ENCODE results near the gene CA12. TPM values are rescaled to one million over a fixed set of nuclear protein-coding genes. Genes with fewer than 3 reads are reported as not detected.

CA12 gene
- total RNA-seq, 2 donors from 2014 or later: 8.1 to 26.8 TPM

DNA sequence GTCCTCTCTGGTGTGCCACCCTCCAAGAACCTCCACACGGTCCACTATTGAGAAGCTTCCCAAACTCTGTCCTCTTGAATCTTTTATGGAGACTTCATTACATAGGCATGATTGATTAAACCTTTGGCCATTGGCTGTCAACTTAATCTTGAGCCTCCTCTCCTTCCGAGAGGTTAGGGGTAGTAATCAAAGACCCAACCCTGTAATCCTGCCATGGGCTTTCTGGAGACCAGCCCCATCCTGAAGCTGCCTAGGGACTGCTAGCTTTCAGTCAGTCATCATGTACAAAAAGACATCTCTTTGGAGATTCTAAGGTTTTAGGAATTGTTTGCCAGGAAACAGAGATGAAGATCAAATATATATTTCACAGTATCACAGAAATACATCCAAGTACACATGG lies 67.2 kb downstream of the CA12 start:
- H3K4me3 ChIP-seq: no peak overlapping the region
- no peak overlapping the region for H3K27ac ChIP-seq
- H3K27me3 ChIP-seq (replicated peaks; ENCODE audit: insufficient read depth): no peaks in the 10 kb centered on the region
- no peaks in the 10 kb centered on the region for H3K36me3 ChIP-seq
- no peaks in the 10 kb centered on the region for H3K4me1 ChIP-seq (ENCODE audit: control insufficient read depth in 1 of 2, low read depth in 2 of 2)
- ATAC-seq (ENCODE audit: insufficient number of reproducible peaks, low FRiP score, low read depth): no peak
- H3K9me3 ChIP-seq: no peaks in the 10 kb centered on the region
- no peak for DNase-seq (ENCODE audit: low spot score)
- TF ChIP-seq, protein P1, sequence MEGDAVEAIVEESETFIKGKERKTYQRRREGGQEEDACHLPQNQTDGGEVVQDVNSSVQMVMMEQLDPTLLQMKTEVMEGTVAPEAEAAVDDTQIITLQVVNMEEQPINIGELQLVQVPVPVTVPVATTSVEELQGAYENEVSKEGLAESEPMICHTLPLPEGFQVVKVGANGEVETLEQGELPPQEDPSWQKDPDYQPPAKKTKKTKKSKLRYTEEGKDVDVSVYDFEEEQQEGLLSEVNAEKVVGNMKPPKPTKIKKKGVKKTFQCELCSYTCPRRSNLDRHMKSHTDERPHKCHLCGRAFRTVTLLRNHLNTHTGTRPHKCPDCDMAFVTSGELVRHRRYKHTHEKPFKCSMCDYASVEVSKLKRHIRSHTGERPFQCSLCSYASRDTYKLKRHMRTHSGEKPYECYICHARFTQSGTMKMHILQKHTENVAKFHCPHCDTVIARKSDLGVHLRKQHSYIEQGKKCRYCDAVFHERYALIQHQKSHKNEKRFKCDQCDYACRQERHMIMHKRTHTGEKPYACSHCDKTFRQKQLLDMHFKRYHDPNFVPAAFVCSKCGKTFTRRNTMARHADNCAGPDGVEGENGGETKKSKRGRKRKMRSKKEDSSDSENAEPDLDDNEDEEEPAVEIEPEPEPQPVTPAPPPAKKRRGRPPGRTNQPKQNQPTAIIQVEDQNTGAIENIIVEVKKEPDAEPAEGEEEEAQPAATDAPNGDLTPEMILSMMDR (IDR thresholded peaks at IDR 0.05): no peak

DNA sequence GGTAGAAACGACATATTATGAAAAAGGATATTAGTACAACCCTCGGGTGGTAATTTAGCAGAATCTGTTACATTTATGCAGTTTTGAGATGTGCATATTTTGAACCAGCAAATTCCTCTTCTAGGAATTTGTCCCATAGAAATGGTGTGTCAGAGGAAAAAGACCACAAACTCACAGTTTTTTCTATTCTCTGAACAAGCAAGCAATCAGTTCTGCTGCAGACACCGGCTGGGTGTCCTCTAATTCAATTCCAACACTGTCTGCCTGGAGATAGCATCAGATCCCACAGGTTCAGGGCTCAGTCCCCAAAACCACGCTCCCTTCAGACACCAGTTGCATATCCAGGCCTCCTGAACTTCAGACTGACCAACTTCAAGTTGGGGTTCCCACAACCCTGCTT lies 67.8 kb downstream of the CA12 start:
- H3K36me3 ChIP-seq: no peaks in the 10 kb centered on the region
- no peaks in the 10 kb centered on the region for H3K9me3 ChIP-seq
- ATAC-seq (ENCODE audit: insufficient number of reproducible peaks, low FRiP score, low read depth): no peak
- H3K27me3 ChIP-seq (replicated peaks; ENCODE audit: insufficient read depth): no peaks in the 10 kb centered on the region
- no peak overlapping the region for H3K27ac ChIP-seq
- DNase-seq (ENCODE audit: low spot score): no peak
- TF ChIP-seq, protein P1 (IDR thresholded peaks at IDR 0.05): no peak
- no peak overlapping the region for H3K4me3 ChIP-seq
- no peaks in the 10 kb centered on the region for H3K4me1 ChIP-seq (ENCODE audit: control insufficient read depth in 1 of 2, low read depth in 2 of 2)

DNA sequence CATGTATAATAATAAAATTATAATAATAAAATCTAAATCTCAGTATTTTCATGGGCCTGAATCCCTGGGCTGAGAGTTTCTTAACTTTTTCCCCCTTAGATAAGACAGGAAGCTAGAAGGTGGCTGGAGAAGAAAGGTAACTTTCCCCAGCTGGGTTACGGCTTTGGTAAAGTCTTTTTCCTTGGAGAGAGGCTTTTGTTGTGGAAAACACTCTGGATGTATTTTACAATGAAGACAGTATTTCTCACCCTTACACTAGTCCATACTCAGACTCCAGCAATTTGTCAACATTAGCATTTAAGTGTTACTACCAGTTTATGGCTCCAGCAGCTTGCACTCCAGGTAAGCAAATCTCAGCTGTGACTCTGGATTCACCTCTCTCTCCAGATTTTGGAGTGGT lies 69.4 kb downstream of the CA12 start:
- Histone ChIP-seq H3K9me3 (no peaks in the 10 kb centered on the region), H3K27me3 (replicated peaks; ENCODE audit: insufficient read depth) (no peaks in the 10 kb centered on the region), H3K36me3 (no peaks in the 10 kb centered on the region), H3K4me3 (no peak overlapping the region), H3K27ac (no peak overlapping the region), H3K4me1 (ENCODE audit: control insufficient read depth in 1 of 2, low read depth in 2 of 2) (no peaks in the 10 kb centered on the region)
- ATAC-seq (ENCODE audit: insufficient number of reproducible peaks, low FRiP score, low read depth) (no peak), DNase-seq (ENCODE audit: low spot score) (no peak)
- TF ChIP-seq, protein P1 (IDR thresholded peaks at IDR 0.05): no peak

DNA sequence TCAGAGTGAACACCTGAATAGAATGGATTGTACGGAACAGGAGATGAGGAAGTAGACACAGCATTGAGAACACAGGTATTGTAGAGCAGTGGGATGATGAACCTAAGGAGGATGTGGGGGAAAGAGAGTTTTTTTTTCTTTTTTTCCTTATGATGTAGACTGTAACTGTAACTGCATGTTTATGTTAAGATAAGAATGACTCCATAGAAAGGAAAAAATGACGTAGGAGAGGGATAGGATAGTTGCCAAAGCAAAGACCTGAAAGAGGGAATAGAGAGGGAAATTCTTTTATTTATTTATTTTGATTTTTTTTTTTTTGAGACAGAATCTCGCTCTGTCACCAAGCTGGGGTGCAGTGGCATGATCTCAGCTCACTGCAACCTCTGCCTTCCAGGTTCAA lies 71.0 kb downstream of the CA12 start:
- TF ChIP-seq, protein P1 (IDR thresholded peaks at IDR 0.05): no peak
- no peak for ATAC-seq (ENCODE audit: insufficient number of reproducible peaks, low FRiP score, low read depth)
- Histone ChIP-seq H3K4me1 (ENCODE audit: control insufficient read depth in 1 of 2, low read depth in 2 of 2) (no peaks in the 10 kb centered on the region), H3K27me3 (replicated peaks; ENCODE audit: insufficient read depth) (no peaks in the 10 kb centered on the region), H3K9me3 (no peaks in the 10 kb centered on the region), H3K27ac (no peak overlapping the region), H3K36me3 (peaks cover 4% of the 10 kb centered on the region), H3K4me3 (no peak overlapping the region)
- no peak for DNase-seq (ENCODE audit: low spot score)

DNA sequence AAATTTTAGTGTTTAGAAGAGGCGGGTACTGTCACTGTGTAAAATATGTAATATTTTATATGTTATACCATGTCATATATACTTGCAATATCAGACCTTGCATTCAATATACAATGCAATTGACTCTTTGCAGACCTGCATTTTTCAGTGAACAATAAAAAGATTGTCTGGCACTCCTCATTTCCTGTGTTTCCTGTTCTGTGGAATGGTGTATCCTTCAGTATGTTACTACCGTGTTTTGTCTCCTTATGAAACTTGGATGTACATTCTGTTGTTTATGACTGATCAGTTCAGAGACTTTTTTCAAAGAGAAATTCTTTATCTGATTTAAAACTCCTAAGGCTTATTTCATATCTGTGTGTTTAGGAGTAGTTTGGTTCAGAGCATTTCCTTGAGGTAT lies 72.7 kb downstream of the CA12 start:
- no peaks in the 10 kb centered on the region for H3K9me3 ChIP-seq
- peaks cover 10% of the 10 kb centered on the region for H3K36me3 ChIP-seq
- no peaks in the 10 kb centered on the region for H3K4me1 ChIP-seq (ENCODE audit: control insufficient read depth in 1 of 2, low read depth in 2 of 2)
- H3K27me3 ChIP-seq (replicated peaks; ENCODE audit: insufficient read depth): no peaks in the 10 kb centered on the region
- TF ChIP-seq, protein P1 (IDR thresholded peaks at IDR 0.05): no peak
- no peak overlapping the region for H3K4me3 ChIP-seq
- no peak for DNase-seq (ENCODE audit: low spot score)
- H3K27ac ChIP-seq: no peak overlapping the region
- ATAC-seq (ENCODE audit: insufficient number of reproducible peaks, low FRiP score, low read depth): no peak

Data from thoracic aorta (tissue), 2 donors.